Measurements from ENCODE around the gene MBNL2.
A peak's percentile ranks its signal among the peaks of the same experiment; 100 is the strongest.

Gene MBNL2

DNA sequence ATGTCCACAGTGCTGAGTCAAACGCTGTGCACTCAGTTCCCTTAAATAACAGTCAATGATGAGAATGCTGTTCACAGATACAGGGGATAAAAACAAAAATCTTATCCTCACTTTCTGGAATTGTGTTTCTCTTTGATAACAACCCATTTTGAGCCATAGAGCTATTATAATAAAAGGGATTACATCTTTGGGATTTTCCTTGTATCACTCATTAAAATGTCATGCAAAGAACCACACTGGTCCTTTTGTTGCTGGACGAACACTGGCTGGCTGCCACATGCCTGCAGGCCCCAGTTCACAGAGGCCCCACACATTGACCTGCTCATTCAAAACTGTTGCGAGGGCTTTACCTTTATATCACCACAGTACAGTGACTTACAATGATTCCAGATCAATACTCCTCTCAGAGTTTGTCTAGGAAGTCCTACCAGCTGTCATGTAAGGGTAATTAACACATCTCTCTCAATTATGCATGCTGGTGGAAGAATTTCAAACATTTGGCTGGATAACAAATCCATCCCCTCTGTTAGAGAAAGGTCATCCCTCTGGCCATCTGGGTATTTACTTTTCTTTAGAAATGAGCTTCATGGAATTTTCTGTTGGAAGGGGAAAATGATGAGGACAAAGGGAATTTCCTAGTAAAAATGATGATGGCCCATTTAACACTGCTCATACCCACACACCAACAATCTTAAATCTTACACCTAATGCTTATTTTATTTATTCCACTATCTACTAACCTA is 85.9 kb downstream of the MBNL2 start:
- in situ Hi-C loops (cut with MboI; ENCODE audit: low pct_unique_long_range_greater_than_20kb, low sequenced_read_pairs), result loop anchor here (25.0 kb wide), 1 partner anchor 96 kb away; the partner anchor contains the start of gene MBNL2
- DNase-seq, result no peak

DNA sequence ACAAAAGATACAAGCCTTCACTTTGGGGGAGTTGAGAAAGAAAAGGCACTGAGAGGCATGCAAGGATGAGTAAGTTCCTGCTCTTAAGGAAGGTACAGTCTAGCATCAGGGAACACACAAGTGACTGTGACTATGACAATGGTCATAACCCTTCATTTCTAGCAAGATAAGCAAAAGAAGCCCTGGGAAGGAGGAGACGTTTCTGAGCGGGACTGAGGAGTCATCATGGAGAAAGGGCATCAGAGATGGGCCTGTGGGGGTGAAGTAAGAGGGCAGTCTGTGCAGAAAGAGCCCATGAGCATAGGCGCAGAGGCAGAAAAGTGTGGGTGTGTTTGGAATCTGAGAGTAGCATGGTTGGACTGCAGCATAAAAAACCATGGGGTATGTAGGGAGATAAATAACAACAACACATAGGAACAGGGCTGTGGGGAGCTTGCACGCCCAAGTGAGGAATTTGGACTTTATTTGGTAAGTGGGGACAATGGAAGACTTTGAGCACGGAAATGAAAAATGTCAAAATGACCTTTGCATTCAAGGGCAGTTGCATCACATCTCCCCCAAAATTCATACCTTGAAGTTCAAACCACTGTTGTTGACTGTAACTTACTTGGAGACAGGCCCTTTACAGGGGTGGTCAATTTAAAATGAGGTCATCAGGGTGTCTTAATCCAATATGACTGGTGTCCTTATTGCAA is 86.7 kb downstream of the MBNL2 start:
- in situ Hi-C loops (cut with MboI; ENCODE audit: low pct_unique_long_range_greater_than_20kb, low sequenced_read_pairs), result loop anchor here (25.0 kb wide), 1 partner anchor 97 kb away; the partner anchor contains the start of gene MBNL2
- no peak for DNase-seq

GRCh38 chr13:97310809-97311436 is 88.8 kb downstream of the MBNL2 start:
- DNase-seq, result no peak
- in situ Hi-C loops (cut with MboI; ENCODE audit: low pct_unique_long_range_greater_than_20kb, low sequenced_read_pairs), result loop anchor here (25.0 kb wide), 1 partner anchor 99 kb away; the partner anchor contains the start of gene MBNL2

- no peak for DNase-seq
- in situ Hi-C loops (cut with MboI; ENCODE audit: low pct_unique_long_range_greater_than_20kb, low sequenced_read_pairs), result loop anchor here (25.0 kb wide), 1 partner anchor 100 kb away; the partner anchor contains the start of gene MBNL2
These were observed 89.8 kb downstream of the MBNL2 start for GRCh38 chr13:97311956-97312355.

- no peak for DNase-seq
- in situ Hi-C loops (cut with MboI; ENCODE audit: low pct_unique_long_range_greater_than_20kb, low sequenced_read_pairs), result loop anchor here (25.0 kb wide), 1 partner anchor 101 kb away; the partner anchor contains the start of gene MBNL2
These were observed 91.6 kb downstream of the MBNL2 start for GRCh38 chr13:97313551-97314260.

- in situ Hi-C loops (cut with MboI; ENCODE audit: low pct_unique_long_range_greater_than_20kb, low sequenced_read_pairs), result loop anchor here (25.0 kb wide), 1 partner anchor 104 kb away; the partner anchor contains the start of gene MBNL2
These were observed 94.3 kb downstream of the MBNL2 start for GRCh38 chr13:97316390-97316789.

DNA sequence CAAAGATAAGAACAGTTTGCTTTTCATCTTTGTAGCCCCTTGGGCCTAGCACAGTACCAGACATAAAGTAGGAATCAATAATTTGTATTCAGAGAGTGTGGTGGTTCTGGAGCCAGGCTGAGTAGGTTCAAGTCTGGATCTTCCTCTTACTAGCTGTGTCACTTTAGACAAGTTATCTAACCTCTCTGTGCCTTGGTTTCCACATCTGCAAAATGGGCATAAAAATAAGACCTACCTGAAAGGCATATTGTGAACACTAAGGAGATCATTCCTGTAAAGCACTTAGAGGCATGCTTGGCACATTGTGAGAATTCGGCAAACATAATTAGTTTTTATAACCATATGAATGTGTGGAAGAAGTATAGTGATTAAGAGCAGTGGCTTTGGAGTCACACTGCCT is 95.8 kb downstream of the MBNL2 start:
- in situ Hi-C loops (cut with MboI; ENCODE audit: low pct_unique_long_range_greater_than_20kb, low sequenced_read_pairs), result loop anchor here (25.0 kb wide), 1 partner anchor 106 kb away; the partner anchor contains the start of gene MBNL2
- DNase-seq, result no peak

More at GRCh38 chr13:97316390-97316789, 94.3 kb downstream of the MBNL2 start:
- DNase-seq, result no peak

DNA sequence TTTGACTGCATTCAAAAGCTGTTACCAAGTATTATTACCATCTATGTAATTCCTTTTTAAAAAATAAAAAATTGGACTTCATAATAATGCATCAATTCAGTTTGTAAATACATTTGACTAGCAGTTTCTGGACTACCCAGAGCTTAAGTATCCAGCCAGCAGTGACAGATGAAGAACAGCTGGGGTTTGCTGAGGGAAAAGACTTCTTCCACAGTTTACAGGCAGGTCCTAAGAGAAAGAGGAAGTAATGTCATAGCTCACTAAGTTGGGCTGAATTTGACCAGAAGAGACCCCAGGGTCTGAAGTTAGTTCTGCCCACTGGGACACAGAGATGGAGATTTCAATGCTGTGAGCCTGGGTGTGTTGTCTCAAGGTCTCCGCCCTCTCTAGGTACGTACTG is 96.4 kb downstream of the MBNL2 start:
- DNase-seq, result peak; percentile 29

DNA sequence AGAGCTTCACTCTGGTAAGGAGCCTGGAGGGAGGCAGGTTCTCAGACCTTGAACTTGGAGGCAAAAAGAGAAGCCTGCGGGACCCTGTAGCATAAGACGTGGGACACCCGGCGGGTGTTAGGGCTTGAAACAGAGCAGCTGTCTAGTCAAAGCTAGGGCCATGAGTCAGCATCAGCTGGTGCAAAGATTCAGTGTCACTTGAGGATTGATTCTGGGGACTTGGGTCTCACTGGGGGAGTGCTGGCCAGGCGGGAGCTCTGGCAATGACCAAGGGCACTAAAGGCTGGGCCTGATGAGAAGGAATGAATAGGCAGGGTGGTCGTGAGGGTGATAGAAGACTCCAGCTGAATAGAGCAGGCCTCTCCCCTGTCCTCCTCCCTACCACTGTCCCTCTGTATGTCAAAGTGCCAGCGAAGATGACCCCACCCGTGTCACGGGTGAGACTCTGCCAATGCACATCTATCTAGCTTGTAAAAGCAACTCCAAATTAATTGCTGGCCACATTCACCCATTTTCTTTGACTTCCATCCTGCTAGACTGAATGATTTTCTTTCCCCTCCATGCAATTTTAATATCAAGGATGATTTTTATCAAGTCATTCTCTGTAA is 97.1 kb downstream of the MBNL2 start:
- no peak for DNase-seq

More for the DNA sequence above, 96.4 kb downstream of the MBNL2 start:
- in situ Hi-C loops (cut with MboI; ENCODE audit: low pct_unique_long_range_greater_than_20kb, low sequenced_read_pairs), result loop anchor here (25.0 kb wide), 1 partner anchor 106 kb away; the partner anchor contains the start of gene MBNL2

DNA sequence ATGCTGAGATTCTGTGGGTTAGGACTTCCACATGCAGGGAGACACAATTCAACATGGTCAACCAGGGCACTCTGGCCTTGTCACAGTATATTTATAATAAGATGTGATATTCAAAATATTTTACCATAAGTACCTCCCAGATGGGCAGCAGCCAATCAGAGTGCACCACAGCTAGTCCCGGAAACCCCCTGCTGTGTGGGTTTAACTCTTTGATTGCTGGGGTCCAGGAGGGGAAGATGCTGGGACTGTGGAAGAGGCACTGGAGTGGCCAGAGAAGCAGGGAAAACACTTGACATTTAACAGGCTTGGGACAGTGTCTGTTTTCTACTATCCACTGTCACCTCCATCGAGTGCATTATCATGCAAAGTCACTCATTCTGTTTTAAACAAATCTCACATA is 99.0 kb downstream of the MBNL2 start:
- in situ Hi-C loops (cut with MboI; ENCODE audit: low pct_unique_long_range_greater_than_20kb, low sequenced_read_pairs), result loop anchor here (25.0 kb wide), 1 partner anchor 109 kb away; the partner anchor contains the start of gene MBNL2
- no peak for DNase-seq

More for the DNA sequence above, 97.1 kb downstream of the MBNL2 start:
- in situ Hi-C loops (cut with MboI; ENCODE audit: low pct_unique_long_range_greater_than_20kb, low sequenced_read_pairs), result loop anchor here (25.0 kb wide), 1 partner anchor 107 kb away; the partner anchor contains the start of gene MBNL2

GRCh38 chr13:97321616-97322321 is 99.6 kb downstream of the MBNL2 start:
- in situ Hi-C loops (cut with MboI; ENCODE audit: low pct_unique_long_range_greater_than_20kb, low sequenced_read_pairs), result loop anchor here (25.0 kb wide), 1 partner anchor 109 kb away; the partner anchor contains the start of gene MBNL2
- DNase-seq, result no peak

DNA sequence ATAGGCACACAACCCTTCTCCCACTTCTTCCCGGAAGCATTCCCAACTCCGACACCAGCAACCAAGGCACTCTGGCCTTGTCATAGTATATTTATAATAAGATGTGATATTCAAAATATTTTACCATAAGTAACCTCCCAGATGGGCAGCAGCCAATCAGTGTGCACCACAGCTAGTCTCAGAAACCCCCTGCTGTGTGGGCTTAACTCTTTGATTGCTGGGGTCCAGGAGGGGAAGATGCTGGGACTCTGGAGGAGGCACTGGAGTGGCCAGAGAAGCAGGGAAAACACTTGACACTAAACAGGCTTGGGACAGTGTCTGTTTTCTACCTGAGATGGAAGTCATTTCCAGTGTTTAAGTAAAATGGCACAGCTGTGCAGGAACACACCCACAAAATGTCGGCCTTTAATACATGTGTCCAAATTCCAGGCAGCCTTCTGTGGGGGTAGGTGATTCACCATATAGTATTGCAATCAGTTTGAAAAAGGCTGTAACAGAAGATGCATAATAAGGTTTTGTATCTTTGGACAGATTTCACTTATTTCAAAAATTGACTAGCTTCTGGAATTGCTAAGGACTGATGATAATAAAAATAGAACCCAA is 100.7 kb downstream of the MBNL2 start:
- DNase-seq, result no peak
- in situ Hi-C loops (cut with MboI; ENCODE audit: low pct_unique_long_range_greater_than_20kb, low sequenced_read_pairs), result loop anchor here (25.0 kb wide), 1 partner anchor 111 kb away; the partner anchor contains the start of gene MBNL2

DNA sequence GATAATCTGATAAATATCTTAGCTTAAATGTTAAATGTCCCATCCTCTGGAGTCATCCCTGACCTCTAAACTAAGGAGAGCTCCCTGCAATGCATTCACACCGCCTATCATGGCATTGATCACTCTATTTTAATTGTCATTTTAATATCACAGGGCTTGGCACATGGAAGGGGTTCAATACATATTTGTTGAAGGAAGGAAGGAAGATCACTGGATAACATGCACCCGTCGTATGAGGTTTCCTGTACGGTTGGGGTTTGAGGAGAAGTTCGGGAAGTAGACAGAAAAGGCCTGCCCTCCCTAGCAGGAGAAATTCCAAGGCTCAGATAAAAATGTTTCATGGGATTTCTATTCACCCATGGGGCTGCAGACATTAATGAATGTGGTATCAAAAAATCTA is 102.0 kb downstream of the MBNL2 start:
- in situ Hi-C loops (cut with MboI; ENCODE audit: low pct_unique_long_range_greater_than_20kb, low sequenced_read_pairs), result loop anchor here (25.0 kb wide), 1 partner anchor 112 kb away; the partner anchor contains the start of gene MBNL2
- DNase-seq, result no peak

DNA sequence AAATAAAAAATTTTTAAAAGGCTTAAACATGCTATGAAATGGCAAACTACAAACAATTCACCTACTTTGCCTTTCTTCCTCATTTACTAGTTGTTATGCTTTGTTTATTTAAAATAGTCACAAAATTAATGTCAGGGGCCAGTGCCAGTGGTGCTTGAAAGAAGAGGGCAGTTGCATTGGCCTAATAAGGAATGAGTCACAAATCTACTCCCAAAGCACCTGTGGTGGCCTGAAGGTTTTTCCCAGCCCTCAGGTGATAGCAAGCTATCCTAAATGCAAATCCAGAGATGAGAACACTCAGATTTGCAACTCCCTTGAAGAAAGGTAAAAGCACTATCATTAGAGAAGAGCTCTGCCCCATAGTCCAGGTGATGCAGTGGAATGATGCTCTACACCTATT is 103.6 kb downstream of the MBNL2 start:
- no peak for DNase-seq
- in situ Hi-C loops (cut with MboI; ENCODE audit: low pct_unique_long_range_greater_than_20kb, low sequenced_read_pairs), result loop anchor here (25.0 kb wide), 1 partner anchor 213 kb away; no protein-coding TSS in a partner anchor

- peak; percentile 3 for DNase-seq
- in situ Hi-C loops (cut with MboI; ENCODE audit: low pct_unique_long_range_greater_than_20kb, low sequenced_read_pairs), result loop anchor here (25.0 kb wide), 1 partner anchor 215 kb away; no protein-coding TSS in a partner anchor
These were observed 105.0 kb downstream of the MBNL2 start for GRCh38 chr13:97327086-97327485.

DNA sequence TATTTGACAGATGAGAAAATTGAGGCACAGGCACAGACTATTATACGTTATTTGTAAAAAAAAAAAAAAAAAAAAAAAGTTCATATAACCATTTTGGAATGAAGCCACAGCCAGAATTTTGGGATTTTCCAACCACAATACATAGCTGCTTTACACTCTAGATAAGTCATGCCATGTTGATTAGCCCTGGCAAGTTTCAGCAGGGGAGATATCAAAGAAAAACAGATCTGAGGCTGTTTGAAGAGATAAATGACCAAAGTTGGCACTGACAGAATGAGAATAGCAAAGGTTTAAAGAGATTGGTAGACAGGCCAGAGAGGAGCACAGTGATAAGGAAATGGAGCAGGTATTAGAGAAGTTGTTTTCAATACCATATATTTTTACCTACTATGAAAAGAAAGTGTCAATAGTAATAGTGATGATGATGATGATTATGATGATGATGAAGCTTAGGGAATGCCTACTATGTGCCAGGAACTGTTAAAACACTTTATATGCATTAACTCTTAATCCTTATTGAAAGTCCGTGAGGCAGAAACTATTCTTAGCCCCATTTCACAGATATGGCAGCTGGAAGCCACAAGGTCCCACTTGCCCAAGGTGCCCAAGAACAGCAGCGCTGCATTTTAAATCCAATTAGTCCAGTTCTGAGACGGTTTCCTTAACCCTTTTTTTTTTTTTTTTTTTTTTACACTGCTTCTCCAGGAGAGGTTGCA is 105.5 kb downstream of the MBNL2 start:
- no peak for DNase-seq
- in situ Hi-C loops (cut with MboI; ENCODE audit: low pct_unique_long_range_greater_than_20kb, low sequenced_read_pairs), result loop anchor here (25.0 kb wide), 1 partner anchor 215 kb away; no protein-coding TSS in a partner anchor

Measured in KBM-7 (cell line).